Endothelial cell of umbilical vein (primary cell): Measurements from ENCODE around the gene TNIK. TPM values are rescaled to one million over a fixed set of nuclear protein-coding genes. Genes with fewer than 3 reads are reported as not detected.

Source experiments
- BruUV-seq: library from RNA; stranded (reverse); fragments of 400-500 nt; replicated peaks from 2 replicates; lab custom pipeline; 2021; lab: Mats Ljungman, UMichigan
- CTCF ChIA-PET: fragments of 300-600, 350-600 bp; sonication (Branson Sonifier 250); formaldehyde crosslinking; loops from one replicate; lab custom pipeline; 2021; ENCODE audit warnings: antibody characterized with exemption, inconsistent platforms; lab: Charles Lee
- POLR2A ChIA-PET: fragments of 300-600, 350-600 bp; sonication (Branson Sonifier 250); formaldehyde crosslinking; loops from one replicate; lab custom pipeline; 2021; ENCODE audit warnings: antibody characterized with exemption, inconsistent platforms; lab: Charles Lee
- DNase-seq: peaks from one replicate; pipeline ENCODE4 v3.0.0-alpha.2; 2011; ENCODE audit warnings: low read depth, low spot score
- FAIRE-seq: peaks from 2 replicates; lab custom pipeline; 2011; peaks lifted over from hg19 to GRCh38; lab: Jason Lieb, UNC
- H2AFZ ChIP-seq: 2 replicates; pipeline ENCODE4 v1.6.0; 2012; ENCODE audit warnings: low read depth, low read length, control low read depth, inconsistent platforms
- H3K27ac ChIP-seq: 2 replicates; pipeline ENCODE4 v1.5.1; 2011; ENCODE audit warnings: low read depth, mild to moderate bottlenecking, control low read depth, low read length, moderate library complexity; ENCODE audit not compliant: insufficient read depth
- H3K27me3 ChIP-seq, 2 experiments: 2 replicates each; pipeline versions ENCODE4 v1.6.0 to v1.6.1; 2011; ENCODE audit warnings: low read length in 2 of 2, mixed read lengths in 1 of 2; ENCODE audit not compliant: control insufficient read depth in 2 of 2, insufficient read depth in 2 of 2
- H3K36me3 ChIP-seq, 2 experiments: 2 replicates in 1 of 2; 3 replicates in 1 of 2; pipeline ENCODE4 v1.5.1; 2011; ENCODE audit warnings: low read length in 2 of 2, mild to moderate bottlenecking in 1 of 2, moderate library complexity in 1 of 2; ENCODE audit not compliant: control insufficient read depth in 2 of 2, insufficient read depth in 2 of 2; ENCODE audit errors: extremely low read depth in 1 of 2
- H3K4me1 ChIP-seq: 3 replicates; pipeline ENCODE4 v1.5.1; 2011; ENCODE audit warnings: mild to moderate bottlenecking, low read length; ENCODE audit not compliant: control insufficient read depth, insufficient read depth; ENCODE audit errors: extremely low read depth
- H3K4me2 ChIP-seq: 2 replicates; pipeline ENCODE4 v1.6.1; 2011; ENCODE audit warnings: low read length, control low read depth, mixed read lengths; ENCODE audit not compliant: insufficient read depth
- H3K4me3 ChIP-seq, 3 experiments: fragments of 200-600 bp in 1 of 3; sonication (generic), shearing (Covaris generic) in 1 of 3; replicated peaks in 1 of 3; 2 replicates each; pipeline ENCODE4 v1.5.1; 2011 to 2016; ENCODE audit warnings: control low read depth in 3 of 3, low read length in 3 of 3, mild to moderate bottlenecking in 2 of 3, inconsistent platforms in 1 of 3, low read depth in 1 of 3, moderate library complexity in 1 of 3; ENCODE audit not compliant: insufficient read depth in 1 of 3
- H3K79me2 ChIP-seq: 2 replicates; pipeline ENCODE4 v1.6.0; 2012; ENCODE audit warnings: low read length, inconsistent platforms; ENCODE audit not compliant: control insufficient read depth, insufficient read depth
- H3K9ac ChIP-seq: replicated peaks from 2 replicates; pipeline ENCODE3; 2011; ENCODE audit warnings: low read length, control low read depth; ENCODE audit not compliant: insufficient read depth; ENCODE audit errors: extremely low read depth
- H3K9me1 ChIP-seq: replicated peaks from 3 replicates; pipeline ENCODE4 v1.6.0; 2011; ENCODE audit warnings: mild to moderate bottlenecking, low read length; ENCODE audit not compliant: control insufficient read depth, insufficient read depth; ENCODE audit errors: extremely low read depth
- H3K9me3 ChIP-seq: replicated peaks from 2 replicates; pipeline ENCODE4 v1.5.1; 2012; ENCODE audit warnings: low read length, inconsistent platforms; ENCODE audit not compliant: control insufficient read depth, insufficient read depth
- H4K20me1 ChIP-seq: replicated peaks from 2 replicates; pipeline ENCODE3; 2011; ENCODE audit warnings: mild to moderate bottlenecking, low read length; ENCODE audit not compliant: control insufficient read depth, insufficient read depth; ENCODE audit errors: extremely low read depth
- CTCF ChIP-seq, 2 donors: IDR thresholded peaks; 1 replicate in 1 of 2; 2 replicates in 1 of 2; pipeline ENCODE4 v1.5.1; 2011; ENCODE audit warnings: low read length in 2 of 2, mild to moderate bottlenecking in 2 of 2, moderate library complexity in 2 of 2, control low read depth in 1 of 2, inconsistent platforms in 1 of 2, low read depth in 1 of 2; ENCODE audit not compliant: insufficient read depth in 1 of 2; ENCODE audit errors: extremely low read depth in 1 of 2
- EZH2 ChIP-seq: IDR thresholded peaks from 2 replicates; pipeline ENCODE4 v1.6.1; 2012; ENCODE audit warnings: borderline replicate concordance, low read depth, mild to moderate bottlenecking, moderate library complexity, low read length, inconsistent platforms; ENCODE audit not compliant: severe bottlenecking
- FOS ChIP-seq: IDR thresholded peaks from 2 replicates; pipeline ENCODE4 v1.6.1; 2011; ENCODE audit warnings: mild to moderate bottlenecking, low read length, moderate library complexity, borderline replicate concordance; ENCODE audit not compliant: insufficient read depth
- GATA2 ChIP-seq: IDR thresholded peaks from 2 replicates; pipeline ENCODE4 v1.7.0; 2011; ENCODE audit warnings: low read depth, mild to moderate bottlenecking, moderate library complexity, mixed read lengths, low read length; ENCODE audit not compliant: insufficient read length, insufficient read depth
- JUN ChIP-seq: IDR thresholded peaks from 2 replicates; pipeline ENCODE4 v1.6.1; 2011; ENCODE audit warnings: borderline replicate concordance, low read depth; ENCODE audit not compliant: insufficient read length, insufficient read depth
- MYC ChIP-seq: IDR thresholded peaks from one replicate; pipeline ENCODE4 v1.6.1; 2011; ENCODE audit warnings: mild to moderate bottlenecking, low read depth, low read length
- POLR2A ChIP-seq: IDR thresholded peaks from 2 replicates; pipeline ENCODE4 v1.6.1; 2012; ENCODE audit warnings: low read depth, mild to moderate bottlenecking, control low read depth, low read length
- POLR2AphosphoS5 ChIP-seq: IDR thresholded peaks from 2 replicates; pipeline ENCODE4 v1.6.1; 2012; ENCODE audit warnings: low read depth, mild to moderate bottlenecking, control low read depth, low read length, moderate library complexity; ENCODE audit not compliant: insufficient read depth
- dilution Hi-C: fragments of 300-500 bp; cut with MboI; formaldehyde crosslinking; loops from one replicate; pipeline ENCODE4 v1.15.0; 2019; ENCODE audit warnings: low sequenced_read_pairs; ENCODE audit not compliant: extremely low pct_ligation_motif_present
- intact Hi-C: fragments of 100-400 bp; cut with micrococcal nuclease; formaldehyde crosslinking; loops from one replicate; pipeline ENCODE4 v1.10.0; 2022
- polyA plus RNA-seq, 4 experiments: library from polyadenylated mRNA; depleted of rRNA in 3 of 4; stranded (reverse) in 3 of 4; unstranded in 1 of 4; fragments of >200 nt; gene quantifications; 2 replicates each; pipeline versions ENCODE4 v1.2.1 to v1.2.3, GENCODE V29; 2011 to 2012; ENCODE audit warnings: missing spikeins in 1 of 4
- total RNA-seq: library from RNA; stranded (reverse); gene quantifications from 2 replicates; pipeline ENCODE4 v1.2.3, GENCODE V29; 2021
- TF ChIP-seq, protein P1 (sequence below): IDR thresholded peaks from 2 replicates; pipeline ENCODE4 v1.6.1; 2011; ENCODE audit not compliant: insufficient read depth, insufficient read length

Gene TNIK
- total and polyA plus RNA-seq, 2 donors (not counting 3 experiments of a cell fraction or from before 2014, with no cell fraction given), result 10.9 to 39.7 TPM

GRCh38 chr3:171326717-171327440 is 133.3 kb downstream of the TNIK start:
- intact Hi-C loops (no loop called here), dilution Hi-C loops (no loop called here)
- Histone ChIP-seq H3K79me2 (no peaks in the 10 kb centered on the region), H2AFZ (no peak overlapping the region), H3K9me1 (no peaks in the 10 kb centered on the region), H3K27ac (no peak overlapping the region), H3K4me3 (no peak overlapping the region), H3K4me1 (peaks cover 5% of the 10 kb centered on the region), H3K9ac (no peak overlapping the region), H3K36me3 (no peaks in the 10 kb centered on the region), H3K4me2 (no peak overlapping the region), H3K27me3 (no peaks in the 10 kb centered on the region), H4K20me1 (no peaks in the 10 kb centered on the region), H3K9me3 (no peaks in the 10 kb centered on the region)
- no peak for FAIRE-seq
- no peak for DNase-seq
- BruUV-seq, result no TSS peak
- CTCF ChIA-PET, result no interaction called here
- POLR2A ChIA-PET, result no interaction called here
- TF ChIP-seq, protein P1, sequence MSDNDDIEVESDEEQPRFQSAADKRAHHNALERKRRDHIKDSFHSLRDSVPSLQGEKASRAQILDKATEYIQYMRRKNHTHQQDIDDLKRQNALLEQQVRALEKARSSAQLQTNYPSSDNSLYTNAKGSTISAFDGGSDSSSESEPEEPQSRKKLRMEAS, result no peak
- no peak for TF ChIP-seq MYC
- no peak for TF ChIP-seq GATA2
- TF ChIP-seq POLR2AphosphoS5, result no peak

DNA sequence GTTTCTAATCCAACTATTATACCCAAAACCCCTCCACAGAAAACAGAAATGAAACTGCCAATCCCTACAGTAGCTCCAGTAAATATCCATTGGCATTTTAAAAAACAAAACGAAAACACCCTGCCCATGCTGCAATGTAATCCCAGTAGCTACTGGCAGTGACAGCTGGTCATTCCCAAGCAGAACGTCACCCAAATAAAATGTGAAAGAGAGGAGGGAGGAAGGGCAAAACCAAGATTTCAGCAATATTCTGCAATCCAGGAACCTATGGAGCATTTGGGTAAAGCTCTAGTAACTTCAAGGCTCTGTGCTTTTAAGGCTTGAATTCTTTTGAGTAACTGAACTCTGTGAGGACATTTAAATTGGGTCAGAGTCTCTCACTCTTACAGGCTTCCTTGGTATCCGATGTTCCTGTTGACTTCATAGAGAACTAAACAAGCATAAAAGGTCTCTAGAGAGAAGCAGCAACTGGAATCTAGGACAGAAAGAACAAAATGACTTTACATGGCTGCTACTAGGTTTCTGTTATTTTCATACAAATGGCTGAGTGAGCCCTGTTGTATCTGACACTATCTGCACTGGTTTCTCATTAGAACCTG is 136.2 kb downstream of the TNIK start:
- no TSS peak for BruUV-seq

More for the DNA sequence above, 136.2 kb downstream of the TNIK start:
- TF ChIP-seq CTCF (IDR thresholded peaks at IDR 0.05; ENCODE audit: extremely low read depth in 1 of 2, insufficient read depth in 1 of 2, low read depth in 1 of 2, low read length in 2 of 2), result no peak
- no peak for TF ChIP-seq FOS
- no peak for TF ChIP-seq EZH2
- no peak for TF ChIP-seq MYC
- no peak for TF ChIP-seq JUN
- no peak for TF ChIP-seq GATA2
- TF ChIP-seq, protein P1, result no peak
- no peak for TF ChIP-seq POLR2AphosphoS5
- TF ChIP-seq POLR2A, result no peak
- no peak for DNase-seq
- H3K79me2 ChIP-seq, result peaks cover 3% of the 10 kb centered on the region
- no peak overlapping the region for H3K27ac ChIP-seq
- no peak overlapping the region for H3K4me3 ChIP-seq
- H3K9me1 ChIP-seq, result no peaks in the 10 kb centered on the region
- ChIA-PET CTCF (interaction anchor here (1.1 kb wide), 1 partner anchor 11 kb away, joined by 5 read pairs; no protein-coding TSS in a partner anchor), POLR2A (no interaction called here)
- no peaks in the 10 kb centered on the region for H4K20me1 ChIP-seq
- no peaks in the 10 kb centered on the region for H3K27me3 ChIP-seq
- no peak overlapping the region for H3K4me2 ChIP-seq
- no peak overlapping the region for H3K9ac ChIP-seq
- no peaks in the 10 kb centered on the region for H3K36me3 ChIP-seq
- no peaks in the 10 kb centered on the region for H3K9me3 ChIP-seq
- H2AFZ ChIP-seq, result no peak overlapping the region
- dilution Hi-C loops (no loop called here), intact Hi-C loops (no loop called here)
- H3K4me1 ChIP-seq, result peaks cover 5% of the 10 kb centered on the region
- no peak for FAIRE-seq
